Peyer's patch (tissue), 4 donors: Measurements from ENCODE around the gene FBXW5.

ENCODE experiments used
- POLR2A ChIP-seq, 2 donors: fragments of 450-650 bp; IDR thresholded peaks; one replicate each; pipeline ENCODE4 v1.5.1; 2017; ENCODE audit warnings: antibody characterized with exemption in 2 of 2, mild to moderate bottlenecking in 2 of 2, moderate library complexity in 2 of 2
- TF ChIP-seq, protein P1 (sequence below), 6 experiments: fragments of 450-650 bp in 4 of 6; fragments of 200-600 bp in 2 of 6; sonication (generic) in 1 of 6; IDR thresholded peaks; one replicate each; pipeline ENCODE4 v1.5.1; 2017 to 2019; ENCODE audit warnings: antibody characterized with exemption in 6 of 6, mild to moderate bottlenecking in 3 of 6, moderate library complexity in 1 of 6

- TF ChIP-seq POLR2A (IDR thresholded peaks at IDR 0.05): no peak
- TF ChIP-seq, protein P1, sequence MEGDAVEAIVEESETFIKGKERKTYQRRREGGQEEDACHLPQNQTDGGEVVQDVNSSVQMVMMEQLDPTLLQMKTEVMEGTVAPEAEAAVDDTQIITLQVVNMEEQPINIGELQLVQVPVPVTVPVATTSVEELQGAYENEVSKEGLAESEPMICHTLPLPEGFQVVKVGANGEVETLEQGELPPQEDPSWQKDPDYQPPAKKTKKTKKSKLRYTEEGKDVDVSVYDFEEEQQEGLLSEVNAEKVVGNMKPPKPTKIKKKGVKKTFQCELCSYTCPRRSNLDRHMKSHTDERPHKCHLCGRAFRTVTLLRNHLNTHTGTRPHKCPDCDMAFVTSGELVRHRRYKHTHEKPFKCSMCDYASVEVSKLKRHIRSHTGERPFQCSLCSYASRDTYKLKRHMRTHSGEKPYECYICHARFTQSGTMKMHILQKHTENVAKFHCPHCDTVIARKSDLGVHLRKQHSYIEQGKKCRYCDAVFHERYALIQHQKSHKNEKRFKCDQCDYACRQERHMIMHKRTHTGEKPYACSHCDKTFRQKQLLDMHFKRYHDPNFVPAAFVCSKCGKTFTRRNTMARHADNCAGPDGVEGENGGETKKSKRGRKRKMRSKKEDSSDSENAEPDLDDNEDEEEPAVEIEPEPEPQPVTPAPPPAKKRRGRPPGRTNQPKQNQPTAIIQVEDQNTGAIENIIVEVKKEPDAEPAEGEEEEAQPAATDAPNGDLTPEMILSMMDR (IDR thresholded peaks at IDR 0.05): no peak
Observed at GRCh38 chr9:136983167-136983566, 38.6 kb upstream of the FBXW5 start.
